Measurements from ENCODE around the gene CRAT.

Gene CRAT

DNA sequence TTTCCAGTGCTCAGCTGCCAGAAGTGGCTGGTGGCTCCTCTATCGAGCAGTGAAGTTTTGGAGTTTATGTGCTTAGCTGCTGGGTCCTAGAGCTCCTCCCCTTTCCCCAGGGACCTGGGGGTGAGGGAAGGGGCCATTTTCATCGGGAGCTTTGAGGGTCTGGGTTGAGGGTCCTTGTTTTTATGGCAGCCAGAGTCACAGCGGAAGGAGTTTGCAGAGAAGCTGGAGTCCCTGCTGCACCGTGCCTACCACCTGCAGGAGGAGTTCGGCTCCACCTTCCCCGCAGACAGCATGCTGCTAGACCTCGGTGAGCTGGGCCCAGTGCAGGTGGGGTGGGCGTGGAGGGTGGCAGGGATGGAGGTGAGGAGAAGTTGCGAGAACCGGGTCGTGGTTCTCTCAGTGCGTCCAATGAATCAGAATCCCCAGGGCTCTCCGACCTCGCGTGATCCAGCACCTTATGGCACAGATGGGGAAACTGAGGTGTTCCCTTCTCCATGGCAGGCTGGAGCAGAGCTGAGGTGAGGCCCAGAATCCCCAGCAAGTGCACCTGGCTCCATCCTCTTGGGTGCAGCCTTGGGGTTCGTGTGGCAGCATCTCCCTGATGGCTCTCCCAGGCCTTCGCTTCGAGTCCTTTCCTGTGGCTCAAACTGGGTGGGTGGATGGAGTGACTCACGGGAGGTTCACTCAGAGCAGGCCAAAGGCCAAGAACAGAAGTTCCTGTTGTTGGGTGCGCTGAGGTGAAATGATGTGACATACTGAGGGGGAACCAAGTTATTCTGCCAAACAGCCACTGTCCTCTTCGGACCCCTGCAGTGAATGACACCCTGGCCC is 51.4 kb downstream of the CRAT start:
- DNase-seq, result no peak

DNA sequence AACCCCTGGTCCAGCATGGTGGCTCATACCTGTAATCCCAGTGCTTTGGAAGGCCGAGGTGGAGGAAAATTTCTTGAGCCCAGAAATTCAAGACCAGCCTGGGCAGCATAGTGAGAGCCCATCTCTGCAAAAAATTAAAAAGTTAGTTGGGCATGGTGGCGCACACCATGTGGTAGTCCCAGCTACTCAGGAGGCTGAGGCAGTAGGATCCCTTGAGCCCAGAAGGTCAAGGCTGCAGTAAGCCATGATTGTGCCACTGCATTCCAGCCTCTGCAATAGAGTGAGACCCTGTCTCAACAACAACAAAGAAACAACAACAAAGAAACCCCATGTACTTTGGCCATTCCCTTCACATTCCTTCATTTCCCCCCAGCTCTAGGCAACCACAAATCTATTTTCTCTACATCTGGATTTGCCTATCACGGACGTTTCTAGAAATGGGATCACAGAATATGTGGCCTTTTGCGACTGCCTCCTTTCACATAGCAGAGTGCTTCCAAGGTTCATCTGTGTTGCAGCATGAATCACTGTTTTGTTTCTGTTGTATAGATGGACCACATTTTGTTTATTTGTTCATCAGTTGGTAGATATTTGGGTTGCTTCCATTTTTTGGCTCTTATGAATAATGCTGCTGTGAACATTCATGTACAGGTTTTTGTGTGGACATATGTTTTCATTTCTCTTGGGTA is 56.3 kb downstream of the CRAT start:
- DNase-seq, result no peak

DNA sequence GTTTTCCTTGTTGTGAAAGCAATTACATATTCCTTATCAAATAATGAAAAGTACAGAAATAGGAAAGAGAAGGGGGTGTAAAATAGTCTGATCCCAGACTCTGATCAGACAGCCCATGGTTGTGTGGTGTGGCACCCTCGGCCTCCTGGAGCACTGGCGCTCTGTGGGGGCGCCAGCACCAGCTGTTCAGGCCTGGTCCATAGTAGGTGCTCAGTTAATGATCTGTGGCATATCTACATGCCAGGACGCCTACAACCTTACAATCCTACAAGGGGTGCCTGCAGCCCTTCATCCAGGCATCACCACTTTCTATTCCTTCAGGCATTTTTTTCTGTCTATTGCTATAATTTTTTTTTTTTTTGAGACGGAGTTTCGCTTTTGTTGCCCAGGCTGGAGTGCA is 57.6 kb downstream of the CRAT start:
- no peak for DNase-seq

DNA sequence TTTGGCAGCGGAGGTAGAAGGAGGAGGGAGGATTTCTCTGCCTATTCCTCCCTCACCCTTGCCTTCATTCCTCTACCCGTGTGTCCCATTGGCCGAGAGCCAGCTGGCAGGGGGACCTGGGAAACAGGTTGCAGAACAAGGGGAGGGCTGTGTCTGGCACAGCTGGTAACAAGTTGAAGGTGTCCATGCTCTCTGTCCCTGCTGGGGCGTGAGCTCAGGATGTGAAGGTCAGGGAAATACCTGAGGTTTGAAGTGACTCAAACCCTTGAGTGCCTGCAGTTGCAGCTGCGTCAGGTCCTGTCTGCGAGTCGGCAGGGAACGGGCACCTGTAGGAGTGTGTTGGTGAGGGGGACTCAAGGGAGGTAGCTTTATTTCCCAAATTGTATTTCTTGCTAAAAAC is 58.0 kb downstream of the CRAT start:
- DNase-seq, result no peak
